GM21723 (cell line): ENCODE measurements around the gene MS4A6A.
"Not testable (repeated sequence)": the region's sequence is repeated elsewhere in the genome, so short reads cannot be mapped to it uniquely, and the experiment has no call there.

Experiments
- ATAC-seq: cut with Tn5 transposase; IDR thresholded peaks from one replicate; pipeline ENCODE4 v1.9.1; 2021; ENCODE audit warnings: mild to moderate bottlenecking, moderate library complexity; ENCODE audit not compliant: unreplicated experiment

Gene MS4A6A

GRCh38 chr11:60184824-60185511 is 2.1 kb upstream of the MS4A6A start:
- ATAC-seq, result peak; percentile 63

GRCh38 chr11:60183591-60184205 is 815 bp upstream of the MS4A6A start:
- ATAC-seq, result no peak

GRCh38 chr11:60175860-60176275 is 7.0 kb downstream of the MS4A6A start:
- ATAC-seq, result peak; percentile 52

- ATAC-seq, result no peak
Measured at GRCh38 chr11:60172011-60172410, 10.9 kb downstream of the MS4A6A start.

GRCh38 chr11:60170566-60170965 is 12.3 kb downstream of the MS4A6A start:
- no peak for ATAC-seq

- ATAC-seq, result no peak
Measured at GRCh38 chr11:60169264-60169915, 13.5 kb downstream of the MS4A6A start.

DNA sequence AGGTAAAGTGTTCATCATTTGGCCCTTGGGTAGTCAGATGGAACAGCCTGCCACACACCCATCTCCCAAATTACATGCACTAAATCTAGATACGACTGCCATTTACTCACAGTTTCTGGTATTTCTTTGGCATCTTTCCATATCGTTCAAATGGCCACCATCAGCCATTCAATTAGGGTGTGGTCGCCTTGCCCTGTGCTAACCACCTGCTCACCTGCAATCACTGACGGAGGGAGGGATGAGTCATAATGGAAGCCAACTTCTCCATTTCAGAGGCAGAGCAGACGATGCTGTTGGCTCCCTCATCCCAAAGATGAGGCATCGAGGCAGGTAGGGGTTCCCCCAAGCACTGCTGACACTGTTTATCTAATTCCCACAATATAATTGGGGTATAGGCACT is 14.6 kb downstream of the MS4A6A start:
- ATAC-seq, result no peak

- ATAC-seq, result no peak
Measured at GRCh38 chr11:60165951-60166350, 16.9 kb downstream of the MS4A6A start.

DNA sequence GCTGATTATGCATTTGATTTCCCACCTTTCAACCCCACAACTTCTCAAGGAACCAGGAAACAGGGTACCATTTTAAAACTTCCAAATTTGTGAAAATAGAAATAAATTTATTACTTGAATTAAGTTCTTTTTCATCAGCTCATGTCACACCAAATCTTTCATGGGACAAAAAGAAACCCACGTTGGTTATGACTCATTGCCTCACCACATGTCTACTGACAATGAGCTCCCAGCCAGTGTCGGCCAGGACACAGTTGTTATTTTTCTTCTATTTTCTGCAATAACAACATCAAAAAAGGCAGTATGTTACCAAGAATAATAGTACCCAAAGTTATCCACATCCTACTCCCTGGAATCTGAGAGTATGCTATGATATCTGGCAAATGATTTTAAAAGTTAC is 17.3 kb downstream of the MS4A6A start:
- no peak for ATAC-seq

DNA sequence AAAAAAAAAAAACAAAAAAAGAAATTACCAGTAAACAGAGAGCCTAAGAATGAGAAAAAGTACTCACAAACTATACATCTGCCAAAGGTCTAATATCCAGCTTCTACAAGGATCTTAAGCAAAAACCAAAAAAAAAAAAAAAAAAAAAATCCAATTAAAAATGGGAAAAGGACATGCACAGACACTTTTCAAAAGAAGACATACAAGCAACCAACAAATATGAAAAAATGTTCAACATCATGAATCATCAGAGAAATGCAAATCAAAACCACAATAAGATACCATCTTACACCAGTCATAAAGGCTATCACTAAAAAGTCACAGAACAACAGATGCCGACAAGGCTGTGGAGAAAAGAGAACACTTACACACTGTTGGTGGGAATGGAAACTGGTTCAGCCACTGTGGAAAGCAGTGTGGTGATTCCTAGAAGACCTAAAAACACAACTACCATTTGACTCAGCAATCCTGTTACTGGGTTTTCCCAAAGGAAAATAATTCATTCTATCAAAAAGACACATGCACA is 18.3 kb downstream of the MS4A6A start:
- ATAC-seq, result no peak

- ATAC-seq, result no peak
Measured at GRCh38 chr11:60161766-60162165, 21.1 kb downstream of the MS4A6A start.

- ATAC-seq, result no peak
Measured at GRCh38 chr11:60161107-60161506, 21.8 kb downstream of the MS4A6A start.

DNA sequence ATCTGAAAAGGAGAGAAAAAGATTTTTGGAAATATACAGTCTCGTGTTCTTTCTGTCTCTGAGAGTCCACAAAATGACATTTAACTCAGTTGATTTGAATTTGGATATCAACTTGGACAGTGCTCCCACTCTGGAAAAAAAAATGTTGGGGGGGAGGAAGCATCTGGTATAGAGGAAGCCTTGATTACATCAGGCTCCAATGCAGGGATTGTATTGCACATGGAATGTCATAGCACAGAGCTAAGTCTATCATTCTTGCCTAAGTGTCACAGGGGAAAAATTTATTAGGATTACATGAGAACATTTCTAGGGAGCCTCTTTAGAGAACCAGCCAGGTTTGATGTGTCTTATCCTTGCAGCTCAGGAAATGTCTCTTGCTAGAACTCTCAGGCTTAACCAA is 23.0 kb downstream of the MS4A6A start:
- ATAC-seq, result no peak

GRCh38 chr11:60159284-60159683 is 23.6 kb downstream of the MS4A6A start:
- no peak for ATAC-seq

DNA sequence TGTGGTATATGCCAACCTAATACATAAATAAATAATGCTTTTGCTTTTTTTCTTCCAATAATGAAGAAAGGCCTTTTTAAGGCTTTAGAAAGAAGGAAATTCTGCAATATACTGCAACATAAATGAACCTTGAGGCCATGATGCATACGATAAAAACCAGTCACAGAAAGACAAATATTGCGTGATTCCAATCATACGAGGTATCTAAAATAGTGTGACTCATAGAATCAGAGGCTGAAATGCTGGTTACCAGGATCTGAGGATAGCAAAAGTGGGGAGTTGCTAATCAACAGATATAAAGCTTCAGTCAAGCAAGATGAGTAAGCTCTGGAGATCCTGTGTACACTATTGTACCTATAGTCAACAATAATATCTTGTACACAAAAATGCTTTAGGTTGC is 24.2 kb downstream of the MS4A6A start:
- ATAC-seq, result no peak

GRCh38 chr11:60155931-60156330 is 27.0 kb downstream of the MS4A6A start:
- no peak for ATAC-seq

GRCh38 chr11:60152727-60153126 is 30.2 kb downstream of the MS4A6A start:
- not testable (repeated sequence) for ATAC-seq

DNA sequence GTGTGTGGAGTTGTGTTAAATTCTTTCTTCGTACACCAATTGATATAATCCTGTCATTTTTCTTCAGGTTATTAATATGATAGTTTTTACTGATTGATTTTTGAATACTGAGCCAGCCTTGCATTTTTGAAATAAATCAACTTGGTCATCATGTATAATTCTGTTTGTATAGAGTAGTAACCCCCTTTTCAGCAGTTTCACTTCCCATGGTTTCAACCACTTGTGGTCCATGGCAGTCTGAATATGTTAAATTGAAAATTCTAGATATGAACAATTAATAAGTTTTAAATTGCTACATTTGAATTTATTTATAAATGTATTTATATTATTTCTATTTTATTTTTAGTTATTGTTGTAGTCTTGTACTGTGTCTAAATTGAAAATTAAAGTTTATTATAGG is 32.6 kb downstream of the MS4A6A start:
- no peak for ATAC-seq

GRCh38 chr11:60145677-60146076 is 37.2 kb downstream of the MS4A6A start:
- no peak for ATAC-seq

DNA sequence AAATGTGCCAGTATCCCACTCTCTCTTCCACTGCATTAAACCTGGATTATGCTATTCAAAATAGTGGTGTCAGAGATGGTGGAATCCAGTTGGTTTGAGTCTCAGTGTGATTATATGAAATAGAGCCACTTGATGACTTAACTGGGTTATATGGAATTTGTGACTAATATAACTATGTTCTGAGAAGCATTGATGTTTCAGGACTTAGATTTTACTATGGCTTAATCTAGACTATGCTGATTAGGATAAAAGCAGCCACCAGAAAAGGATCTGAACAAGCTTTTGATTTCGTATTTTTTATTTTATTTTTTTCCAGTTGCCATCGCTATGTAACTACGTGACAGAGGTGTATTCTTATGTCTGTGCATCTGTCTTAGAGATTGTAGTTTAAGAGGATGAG is 39.1 kb downstream of the MS4A6A start:
- ATAC-seq, result no peak

GRCh38 chr11:60133917-60134316 is 49.0 kb downstream of the MS4A6A start:
- no peak for ATAC-seq

GRCh38 chr11:60131912-60132311 is 51.0 kb downstream of the MS4A6A start:
- ATAC-seq, result no peak
